HEK293 (cell line): ENCODE results near the gene MVD.

Source experiments
- ZBTB1 ChIP-seq: fragments of 450-650 bp; formaldehyde crosslinking; IDR thresholded peaks from 2 replicates; pipeline ENCODE4 v1.5.1; 2016; ENCODE audit warnings: missing biosample characterization, missing genetic modification characterization
- ZNF121 ChIP-seq: fragments of 450-650 bp; formaldehyde crosslinking; IDR thresholded peaks from 2 replicates; pipeline ENCODE4 v1.5.1; 2016; ENCODE audit warnings: missing biosample characterization, missing genetic modification characterization
- ZNF335 ChIP-seq: fragments of 450-650 bp; formaldehyde crosslinking; conservative IDR thresholded peaks from 2 replicates; pipeline ENCODE4 v1.5.1; 2016; ENCODE audit warnings: missing biosample characterization, missing genetic modification characterization
- ZNF501 ChIP-seq: fragments of 450-650 bp; formaldehyde crosslinking; IDR thresholded peaks from 2 replicates; pipeline ENCODE4 v1.5.1; 2016; ENCODE audit warnings: missing biosample characterization, missing genetic modification characterization
- ZNF610 ChIP-seq: fragments of 450-650 bp; formaldehyde crosslinking; IDR thresholded peaks from 2 replicates; pipeline ENCODE4 v1.5.1; 2016; ENCODE audit warnings: missing biosample characterization, missing genetic modification characterization, borderline replicate concordance
- ZNF658 ChIP-seq: fragments of 450-650 bp; formaldehyde crosslinking; IDR thresholded peaks from 2 replicates; pipeline ENCODE4; 2016; ENCODE audit warnings: missing biosample characterization, missing genetic modification characterization
- TF ChIP-seq, protein P1 (sequence below): fragments of 450-650 bp; formaldehyde crosslinking; IDR thresholded peaks from 2 replicates; pipeline ENCODE4 v1.5.1; 2016; ENCODE audit warnings: missing biosample characterization, missing genetic modification characterization
- TF ChIP-seq, protein P2 (sequence below): fragments of 450-650 bp; formaldehyde crosslinking; IDR thresholded peaks from 2 replicates; pipeline ENCODE4 v1.5.1; 2016; ENCODE audit warnings: missing biosample characterization, missing genetic modification characterization, low read depth
- TF ChIP-seq, protein P3 (sequence below): fragments of 450-650 bp; formaldehyde crosslinking; IDR thresholded peaks from 2 replicates; pipeline ENCODE4 v1.5.1; 2016; ENCODE audit warnings: missing biosample characterization, missing genetic modification characterization
- TF ChIP-seq, protein P4 (sequence below): fragments of 450-650 bp; formaldehyde crosslinking; IDR thresholded peaks from 2 replicates; pipeline ENCODE4 v1.5.1; 2016; ENCODE audit warnings: missing biosample characterization, missing genetic modification characterization
- TF ChIP-seq, protein P5 (sequence below): fragments of 450-650 bp; formaldehyde crosslinking; IDR thresholded peaks from 2 replicates; pipeline ENCODE4 v1.5.1; 2016; ENCODE audit warnings: missing biosample characterization, missing genetic modification characterization

DNA sequence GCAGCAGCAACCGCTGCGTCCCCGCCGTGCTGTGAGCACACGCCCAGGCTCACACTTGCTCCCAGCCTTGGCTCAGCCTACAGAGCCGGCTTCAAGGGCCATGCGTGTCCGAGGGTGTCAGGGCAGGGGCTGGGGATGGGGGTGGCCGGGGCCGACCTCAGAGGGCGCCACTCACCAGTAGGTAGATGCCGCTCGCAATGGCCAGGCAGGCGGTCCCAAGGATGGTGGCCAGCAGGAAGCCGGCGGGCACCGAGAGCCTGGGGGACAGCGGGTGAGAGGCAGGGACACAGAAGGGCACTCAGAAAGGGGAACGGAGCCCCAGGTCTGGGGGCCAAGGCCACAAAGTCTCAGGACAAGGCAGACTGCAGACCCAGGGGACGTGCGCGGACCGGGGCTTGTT is 16.9 kb downstream of the MVD start:
- TF ChIP-seq, protein P1, sequence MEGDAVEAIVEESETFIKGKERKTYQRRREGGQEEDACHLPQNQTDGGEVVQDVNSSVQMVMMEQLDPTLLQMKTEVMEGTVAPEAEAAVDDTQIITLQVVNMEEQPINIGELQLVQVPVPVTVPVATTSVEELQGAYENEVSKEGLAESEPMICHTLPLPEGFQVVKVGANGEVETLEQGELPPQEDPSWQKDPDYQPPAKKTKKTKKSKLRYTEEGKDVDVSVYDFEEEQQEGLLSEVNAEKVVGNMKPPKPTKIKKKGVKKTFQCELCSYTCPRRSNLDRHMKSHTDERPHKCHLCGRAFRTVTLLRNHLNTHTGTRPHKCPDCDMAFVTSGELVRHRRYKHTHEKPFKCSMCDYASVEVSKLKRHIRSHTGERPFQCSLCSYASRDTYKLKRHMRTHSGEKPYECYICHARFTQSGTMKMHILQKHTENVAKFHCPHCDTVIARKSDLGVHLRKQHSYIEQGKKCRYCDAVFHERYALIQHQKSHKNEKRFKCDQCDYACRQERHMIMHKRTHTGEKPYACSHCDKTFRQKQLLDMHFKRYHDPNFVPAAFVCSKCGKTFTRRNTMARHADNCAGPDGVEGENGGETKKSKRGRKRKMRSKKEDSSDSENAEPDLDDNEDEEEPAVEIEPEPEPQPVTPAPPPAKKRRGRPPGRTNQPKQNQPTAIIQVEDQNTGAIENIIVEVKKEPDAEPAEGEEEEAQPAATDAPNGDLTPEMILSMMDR (tag by site-specific recombination) = no peak
- TF ChIP-seq, protein P2, sequence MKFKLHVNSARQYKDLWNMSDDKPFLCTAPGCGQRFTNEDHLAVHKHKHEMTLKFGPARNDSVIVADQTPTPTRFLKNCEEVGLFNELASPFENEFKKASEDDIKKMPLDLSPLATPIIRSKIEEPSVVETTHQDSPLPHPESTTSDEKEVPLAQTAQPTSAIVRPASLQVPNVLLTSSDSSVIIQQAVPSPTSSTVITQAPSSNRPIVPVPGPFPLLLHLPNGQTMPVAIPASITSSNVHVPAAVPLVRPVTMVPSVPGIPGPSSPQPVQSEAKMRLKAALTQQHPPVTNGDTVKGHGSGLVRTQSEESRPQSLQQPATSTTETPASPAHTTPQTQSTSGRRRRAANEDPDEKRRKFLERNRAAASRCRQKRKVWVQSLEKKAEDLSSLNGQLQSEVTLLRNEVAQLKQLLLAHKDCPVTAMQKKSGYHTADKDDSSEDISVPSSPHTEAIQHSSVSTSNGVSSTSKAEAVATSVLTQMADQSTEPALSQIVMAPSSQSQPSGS (tag by site-specific recombination) = no peak
- TF ChIP-seq ZNF501 (no peak), ZBTB1 (tag by site-specific recombination) (no peak), ZNF658 (tag by site-specific recombination) (no peak), ZNF610 (tag by site-specific recombination) (no peak), ZNF335 (tag by site-specific recombination) (no peak), ZNF121 (tag by site-specific recombination) (no peak)
- TF ChIP-seq, protein P3, sequence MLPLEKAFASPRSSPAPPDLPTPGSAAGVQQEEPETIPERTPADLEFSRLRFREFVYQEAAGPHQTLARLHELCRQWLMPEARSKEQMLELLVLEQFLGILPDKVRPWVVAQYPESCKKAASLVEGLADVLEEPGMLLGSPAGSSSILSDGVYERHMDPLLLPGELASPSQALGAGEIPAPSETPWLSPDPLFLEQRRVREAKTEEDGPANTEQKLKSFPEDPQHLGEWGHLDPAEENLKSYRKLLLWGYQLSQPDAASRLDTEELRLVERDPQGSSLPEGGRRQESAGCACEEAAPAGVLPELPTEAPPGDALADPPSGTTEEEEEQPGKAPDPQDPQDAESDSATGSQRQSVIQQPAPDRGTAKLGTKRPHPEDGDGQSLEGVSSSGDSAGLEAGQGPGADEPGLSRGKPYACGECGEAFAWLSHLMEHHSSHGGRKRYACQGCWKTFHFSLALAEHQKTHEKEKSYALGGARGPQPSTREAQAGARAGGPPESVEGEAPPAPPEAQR (tag by site-specific recombination) = no peak
- TF ChIP-seq, protein P4, sequence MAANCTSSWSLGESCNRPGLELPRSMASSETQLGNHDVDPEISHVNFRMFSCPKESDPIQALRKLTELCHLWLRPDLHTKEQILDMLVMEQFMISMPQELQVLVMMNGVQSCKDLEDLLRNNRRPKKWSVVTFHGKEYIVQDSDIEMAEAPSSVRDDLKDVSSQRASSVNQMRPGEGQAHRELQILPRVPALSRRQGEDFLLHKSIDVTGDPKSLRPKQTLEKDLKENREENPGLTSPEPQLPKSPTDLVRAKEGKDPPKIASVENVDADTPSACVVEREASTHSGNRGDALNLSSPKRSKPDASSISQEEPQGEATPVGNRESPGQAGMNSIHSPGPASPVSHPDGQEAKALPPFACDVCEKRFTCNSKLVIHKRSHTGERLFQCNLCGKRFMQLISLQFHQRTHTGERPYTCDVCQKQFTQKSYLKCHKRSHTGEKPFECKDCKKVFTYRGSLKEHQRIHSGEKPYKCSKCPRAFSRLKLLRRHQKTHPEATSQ = no peak
- TF ChIP-seq, protein P5, sequence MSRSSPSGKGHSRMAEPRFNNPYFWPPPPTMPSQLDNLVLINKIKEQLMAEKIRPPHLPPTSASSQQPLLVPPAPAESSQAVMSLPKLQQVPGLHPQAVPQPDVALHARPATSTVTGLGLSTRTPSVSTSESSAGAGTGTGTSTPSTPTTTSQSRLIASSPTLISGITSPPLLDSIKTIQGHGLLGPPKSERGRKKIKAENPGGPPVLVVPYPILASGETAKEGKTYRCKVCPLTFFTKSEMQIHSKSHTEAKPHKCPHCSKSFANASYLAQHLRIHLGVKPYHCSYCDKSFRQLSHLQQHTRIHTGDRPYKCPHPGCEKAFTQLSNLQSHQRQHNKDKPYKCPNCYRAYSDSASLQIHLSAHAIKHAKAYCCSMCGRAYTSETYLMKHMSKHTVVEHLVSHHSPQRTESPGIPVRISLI = no peak
